Peyer's patch (tissue), 4 donors: ENCODE measurements around the gene ST7. TPM values are rescaled to one million over a fixed set of nuclear protein-coding genes. Genes with fewer than 3 reads are reported as not detected.
"Not testable (repeated sequence)": the region's sequence is repeated elsewhere in the genome, so short reads cannot be mapped to it uniquely, and the experiment has no call there.

Experiments used
- DNase-seq, 3 donors: peaks; one replicate each; pipeline ENCODE4 v3.0.0-alpha.2; 2017 to 2019
- H3K27ac ChIP-seq, 4 donors: fragments of 200-600 bp; sonication (generic); one replicate each; pipeline ENCODE4 v1.5.1; 2016 to 2019
- H3K27me3 ChIP-seq, 2 donors: fragments of 200-600 bp; sonication (generic); one replicate each; pipeline ENCODE4 v1.5.1; 2019
- H3K36me3 ChIP-seq, 3 donors: fragments of 200-600 bp; sonication (generic); one replicate each; pipeline ENCODE4 v1.5.1; 2016 to 2019
- H3K4me1 ChIP-seq, 4 donors: fragments of 200-600 bp; sonication (generic); one replicate each; pipeline ENCODE4 v1.5.1; 2016 to 2019
- H3K4me3 ChIP-seq, 4 donors: fragments of 200-600 bp; sonication (generic); 1 replicate in 3 of 4; 2 replicates in 1 of 4; pipeline ENCODE4 v1.5.1; 2016 to 2019; ENCODE audit warnings: mild to moderate bottlenecking in 1 of 4
- H3K9me3 ChIP-seq, 4 donors: fragments of 200-600 bp; sonication (generic); one replicate each; pipeline ENCODE4 v1.5.1; 2016 to 2019; ENCODE audit warnings: mild to moderate bottlenecking in 1 of 4
- POLR2A ChIP-seq, 2 donors: fragments of 450-650 bp; IDR thresholded peaks; one replicate each; pipeline ENCODE4 v1.5.1; 2017; ENCODE audit warnings: antibody characterized with exemption in 2 of 2, mild to moderate bottlenecking in 2 of 2, moderate library complexity in 2 of 2
- total RNA-seq, 4 donors: library from RNA; depleted of rRNA; stranded (reverse); fragments of >200 nt; gene quantifications; one replicate each; pipeline ENCODE4 v1.1.0, GENCODE V29; 2016
- TF ChIP-seq, protein P1 (sequence below), 6 experiments: fragments of 450-650 bp in 4 of 6; fragments of 200-600 bp in 2 of 6; sonication (generic) in 1 of 6; IDR thresholded peaks; one replicate each; pipeline ENCODE4 v1.5.1; 2017 to 2019; ENCODE audit warnings: antibody characterized with exemption in 6 of 6, mild to moderate bottlenecking in 3 of 6, moderate library complexity in 1 of 6

ST7 gene
- total RNA-seq, 4 donors from 2014 or later = 26.8 to 39.6 (median 29.8) TPM

DNA sequence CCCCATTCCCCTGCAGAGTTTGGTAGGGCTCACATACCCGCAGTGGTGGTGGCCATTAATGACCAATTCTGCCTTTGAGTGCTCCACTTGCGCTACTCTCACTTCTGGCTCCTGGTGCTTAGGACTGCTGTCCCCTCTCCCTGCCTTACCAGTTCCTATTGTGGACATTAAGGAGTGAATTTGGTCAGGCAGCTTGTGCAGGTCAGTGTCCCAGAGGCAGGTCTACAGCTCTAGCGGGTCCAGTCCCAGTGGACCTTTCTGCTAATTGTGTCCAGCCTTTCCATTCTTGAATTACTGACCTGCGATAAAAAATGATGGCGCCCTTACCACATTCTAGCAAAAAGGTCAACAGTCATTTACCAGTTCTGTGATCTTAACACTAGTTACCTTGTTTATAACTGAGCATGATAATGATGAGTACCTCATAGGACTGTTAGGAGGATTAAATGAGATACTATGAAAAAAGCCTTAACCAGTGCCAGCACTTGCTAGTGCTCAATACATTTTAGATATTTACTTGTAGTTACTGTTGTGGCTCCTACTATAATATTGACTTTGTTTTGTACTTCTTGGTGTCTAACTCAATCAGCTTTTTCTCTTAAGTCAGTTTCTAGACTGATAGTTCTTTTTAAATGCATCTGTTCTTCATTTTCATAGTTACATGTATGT lies 14.1 kb downstream of the ST7 start:
- H3K27ac ChIP-seq = no peak overlapping the region
- no peaks in the 10 kb centered on the region for H3K36me3 ChIP-seq
- H3K4me1 ChIP-seq = no peaks in the 10 kb centered on the region
- H3K4me3 ChIP-seq = no peak overlapping the region
- H3K27me3 ChIP-seq = no peaks in the 10 kb centered on the region
- TF ChIP-seq, protein P1, sequence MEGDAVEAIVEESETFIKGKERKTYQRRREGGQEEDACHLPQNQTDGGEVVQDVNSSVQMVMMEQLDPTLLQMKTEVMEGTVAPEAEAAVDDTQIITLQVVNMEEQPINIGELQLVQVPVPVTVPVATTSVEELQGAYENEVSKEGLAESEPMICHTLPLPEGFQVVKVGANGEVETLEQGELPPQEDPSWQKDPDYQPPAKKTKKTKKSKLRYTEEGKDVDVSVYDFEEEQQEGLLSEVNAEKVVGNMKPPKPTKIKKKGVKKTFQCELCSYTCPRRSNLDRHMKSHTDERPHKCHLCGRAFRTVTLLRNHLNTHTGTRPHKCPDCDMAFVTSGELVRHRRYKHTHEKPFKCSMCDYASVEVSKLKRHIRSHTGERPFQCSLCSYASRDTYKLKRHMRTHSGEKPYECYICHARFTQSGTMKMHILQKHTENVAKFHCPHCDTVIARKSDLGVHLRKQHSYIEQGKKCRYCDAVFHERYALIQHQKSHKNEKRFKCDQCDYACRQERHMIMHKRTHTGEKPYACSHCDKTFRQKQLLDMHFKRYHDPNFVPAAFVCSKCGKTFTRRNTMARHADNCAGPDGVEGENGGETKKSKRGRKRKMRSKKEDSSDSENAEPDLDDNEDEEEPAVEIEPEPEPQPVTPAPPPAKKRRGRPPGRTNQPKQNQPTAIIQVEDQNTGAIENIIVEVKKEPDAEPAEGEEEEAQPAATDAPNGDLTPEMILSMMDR (IDR thresholded peaks at IDR 0.05) = no peak
- no peak for TF ChIP-seq POLR2A (IDR thresholded peaks at IDR 0.05)
- no peak for DNase-seq
- H3K9me3 ChIP-seq = no peaks in the 10 kb centered on the region

DNA sequence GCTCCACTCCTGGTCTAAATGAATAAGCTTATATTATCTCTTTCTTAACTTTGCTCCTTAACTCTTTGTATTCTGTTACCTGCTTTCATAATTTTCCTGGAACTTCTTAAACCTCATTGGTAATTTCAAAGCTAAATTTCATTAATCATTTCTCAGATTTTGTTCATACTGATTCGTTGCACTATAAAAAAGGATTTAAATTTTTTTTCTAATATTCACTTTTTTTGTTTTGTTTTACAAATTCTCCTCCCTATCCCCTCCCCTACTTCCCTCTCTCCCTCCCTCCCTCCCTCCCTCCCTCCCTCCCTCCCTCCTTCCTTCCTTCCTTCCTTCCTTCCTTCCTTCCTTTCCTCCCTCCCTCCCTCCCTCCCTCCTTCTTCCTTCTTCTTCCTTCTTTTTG lies 14.7 kb downstream of the ST7 start:
- no peak overlapping the region for H3K27ac ChIP-seq
- H3K9me3 ChIP-seq = no peaks in the 10 kb centered on the region
- TF ChIP-seq, protein P1 (IDR thresholded peaks at IDR 0.05) = no peak
- no peak for TF ChIP-seq POLR2A (IDR thresholded peaks at IDR 0.05)
- DNase-seq = no peak
- no peaks in the 10 kb centered on the region for H3K27me3 ChIP-seq
- H3K4me3 ChIP-seq = no peak overlapping the region
- H3K4me1 ChIP-seq = no peaks in the 10 kb centered on the region
- H3K36me3 ChIP-seq = no peaks in the 10 kb centered on the region

DNA sequence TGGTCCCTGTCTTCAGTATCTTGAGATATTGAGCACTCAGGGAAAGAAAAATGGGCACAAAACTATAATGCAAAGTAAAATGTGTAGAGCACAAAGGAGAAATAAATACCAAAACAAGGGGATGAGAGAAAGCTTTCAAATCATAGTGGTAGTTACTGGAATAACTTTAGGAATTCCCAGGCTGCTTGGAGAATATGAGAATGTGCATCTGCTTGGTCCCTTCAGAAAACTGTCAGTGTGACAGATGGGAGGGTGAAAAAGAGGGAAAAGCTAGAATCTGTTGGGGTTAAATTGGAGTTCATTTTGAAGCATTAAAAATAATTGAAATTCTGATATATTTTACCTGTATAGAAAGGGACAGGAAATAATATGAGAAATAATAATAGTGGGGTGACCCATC lies 15.3 kb downstream of the ST7 start:
- H3K4me1 ChIP-seq = no peaks in the 10 kb centered on the region
- no peaks in the 10 kb centered on the region for H3K27me3 ChIP-seq
- no peak overlapping the region for H3K4me3 ChIP-seq
- H3K9me3 ChIP-seq = no peaks in the 10 kb centered on the region
- no peak for TF ChIP-seq POLR2A (IDR thresholded peaks at IDR 0.05)
- no peak overlapping the region for H3K27ac ChIP-seq
- DNase-seq = no peak
- H3K36me3 ChIP-seq = no peaks in the 10 kb centered on the region

DNA sequence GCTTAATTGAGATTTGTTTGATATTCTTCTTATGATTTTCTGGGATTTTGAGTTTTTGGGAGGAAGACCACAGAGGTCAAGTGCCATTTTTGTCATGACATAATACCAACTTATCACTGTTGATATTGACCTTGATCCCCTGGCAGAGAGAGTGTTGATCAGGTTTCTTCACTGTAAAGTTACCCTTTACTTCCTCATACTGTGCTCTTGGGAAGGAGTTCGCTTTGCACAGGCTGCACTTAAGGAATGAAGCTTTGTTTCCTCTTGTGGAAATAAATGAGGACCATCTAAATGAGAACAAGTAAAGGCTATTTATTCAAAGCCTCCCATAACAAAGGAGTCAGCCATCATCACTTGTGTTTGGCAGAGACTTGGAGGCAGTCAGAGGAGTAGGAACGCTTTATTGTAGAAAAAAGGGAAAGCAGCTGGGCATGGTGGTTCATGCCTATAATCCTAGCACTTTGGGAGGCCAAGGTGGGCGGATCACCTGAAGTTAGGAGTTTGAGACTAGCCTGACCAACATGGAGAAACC lies 16.1 kb downstream of the ST7 start:
- TF ChIP-seq, protein P1 (IDR thresholded peaks at IDR 0.05) = no peak
- no peak for TF ChIP-seq POLR2A (IDR thresholded peaks at IDR 0.05)
- no peak for DNase-seq
- no peaks in the 10 kb centered on the region for H3K27me3 ChIP-seq
- H3K9me3 ChIP-seq = no peaks in the 10 kb centered on the region
- H3K36me3 ChIP-seq = no peaks in the 10 kb centered on the region
- no peaks in the 10 kb centered on the region for H3K4me1 ChIP-seq
- no peak overlapping the region for H3K27ac ChIP-seq
- no peak overlapping the region for H3K4me3 ChIP-seq

DNA sequence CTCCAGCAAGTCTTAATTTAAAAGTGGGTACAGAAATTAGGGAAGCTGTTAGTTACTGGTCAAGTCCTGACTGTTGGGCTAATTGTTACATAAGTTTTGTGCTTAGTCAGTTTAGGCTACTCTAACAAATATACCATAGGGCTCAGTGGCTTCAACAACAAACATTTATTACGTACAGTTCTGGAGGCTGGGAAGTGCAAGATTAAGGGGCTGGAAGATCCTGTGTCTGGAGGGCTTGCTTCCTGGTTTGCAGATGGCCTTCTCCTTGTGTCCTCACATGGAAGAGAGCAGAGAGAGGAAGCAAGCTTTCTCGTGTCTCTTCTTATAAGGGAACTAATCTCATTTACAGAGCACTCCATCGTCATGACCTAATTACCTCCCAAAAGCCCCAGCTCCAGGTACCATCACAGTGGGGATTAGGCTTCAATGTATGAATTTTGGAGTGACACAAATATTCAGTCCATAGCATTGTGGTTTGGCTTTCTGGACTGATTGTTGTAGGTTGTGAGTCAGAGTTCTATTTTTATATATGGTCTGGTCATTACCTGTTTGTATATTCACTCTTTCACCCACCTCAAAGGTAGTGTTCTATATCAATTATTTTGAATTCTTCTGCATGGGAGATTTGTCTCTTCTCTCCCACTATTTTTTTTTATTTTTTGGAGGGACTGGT lies 17.1 kb downstream of the ST7 start:
- no peak for DNase-seq
- no peaks in the 10 kb centered on the region for H3K9me3 ChIP-seq

DNA sequence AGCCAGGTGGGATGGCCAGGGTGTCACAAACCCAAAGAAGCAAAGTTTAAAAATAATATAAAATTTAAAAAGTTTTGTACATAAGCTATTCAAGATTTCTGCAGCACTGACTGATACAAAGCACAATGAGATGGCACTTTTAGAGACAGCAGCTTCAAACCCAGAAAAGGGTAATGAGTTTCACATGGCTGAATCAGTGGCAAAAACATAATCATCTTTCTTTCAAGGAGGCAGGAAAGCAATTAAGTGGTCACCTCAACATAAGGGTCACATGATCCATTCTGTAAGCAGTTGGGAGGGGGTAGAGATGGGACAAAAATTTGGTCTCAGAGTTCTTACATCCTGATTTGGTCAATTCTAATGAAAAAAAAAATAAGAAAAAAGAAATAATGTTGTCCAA lies 17.9 kb downstream of the ST7 start:
- H3K36me3 ChIP-seq, DNase-seq, H3K27me3 ChIP-seq, H3K4me1 ChIP-seq, H3K27ac ChIP-seq, H3K4me3 ChIP-seq, H3K9me3 ChIP-seq: not testable (repeated sequence)

More for the DNA sequence above, 17.1 kb downstream of the ST7 start:
- TF ChIP-seq POLR2A (IDR thresholded peaks at IDR 0.05) = no peak
- H3K4me1 ChIP-seq = no peaks in the 10 kb centered on the region
- no peaks in the 10 kb centered on the region for H3K27me3 ChIP-seq
- no peak overlapping the region for H3K27ac ChIP-seq
- no peak overlapping the region for H3K4me3 ChIP-seq
- H3K36me3 ChIP-seq = no peaks in the 10 kb centered on the region

DNA sequence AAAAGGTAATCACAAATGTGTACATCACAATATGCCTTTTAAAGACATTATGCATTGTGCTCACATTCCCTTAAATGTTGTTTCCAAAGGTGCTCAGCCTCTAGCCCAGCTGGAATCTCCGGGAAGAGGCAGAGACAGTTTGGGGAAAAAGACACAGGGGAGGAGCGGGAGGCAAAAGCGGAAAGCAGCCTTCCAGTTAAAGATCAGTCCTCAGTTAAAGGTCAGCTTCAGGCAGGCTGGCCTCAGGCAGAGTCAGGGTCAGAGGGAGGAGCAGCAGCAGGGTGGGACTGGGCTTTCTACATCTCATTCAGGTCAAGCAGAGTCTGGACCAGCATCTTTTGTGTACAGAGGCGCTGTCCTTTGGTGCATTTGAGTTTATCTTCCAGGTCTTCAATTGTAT lies 18.6 kb downstream of the ST7 start:
- H3K27me3 ChIP-seq = no peaks in the 10 kb centered on the region
- no peak for DNase-seq
- no peak overlapping the region for H3K4me3 ChIP-seq
- H3K9me3 ChIP-seq = no peaks in the 10 kb centered on the region
- no peak for TF ChIP-seq POLR2A (IDR thresholded peaks at IDR 0.05)
- TF ChIP-seq, protein P1 (IDR thresholded peaks at IDR 0.05) = no peak
- no peaks in the 10 kb centered on the region for H3K4me1 ChIP-seq
- no peak overlapping the region for H3K27ac ChIP-seq
- no peaks in the 10 kb centered on the region for H3K36me3 ChIP-seq

DNA sequence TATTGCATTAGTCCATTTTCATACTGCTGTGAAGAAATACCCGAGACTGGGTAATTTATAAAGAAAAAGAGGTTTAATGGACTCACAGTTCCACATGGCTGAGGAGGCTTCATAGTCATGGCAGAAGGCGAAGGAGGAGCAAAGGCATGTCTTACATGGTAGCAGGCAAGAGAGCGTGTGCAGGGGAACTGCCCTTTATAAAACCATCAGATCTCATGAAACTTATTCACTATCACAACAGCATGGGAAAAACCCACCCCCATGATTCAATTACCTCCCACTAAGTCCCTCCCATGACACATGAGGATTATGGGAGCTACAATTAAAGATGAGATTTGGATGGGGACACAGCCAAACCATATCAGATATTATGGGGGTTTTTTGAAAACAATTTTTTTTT lies 21.7 kb downstream of the ST7 start:
- not testable (repeated sequence) for H3K9me3 ChIP-seq, H3K36me3 ChIP-seq, DNase-seq, H3K27me3 ChIP-seq, H3K4me1 ChIP-seq, H3K4me3 ChIP-seq, H3K27ac ChIP-seq
